Calu3 (cell line): ENCODE results near the gene ZNF580. TPM values are rescaled to one million over a fixed set of nuclear protein-coding genes. Genes with fewer than 3 reads are reported as not detected.

Experiments
- BruUV-seq: library from RNA; stranded (reverse); fragments of 400-500 nt; replicated peaks from 2 replicates; lab custom pipeline; 2021; lab: Mats Ljungman, UMichigan
- CTCF ChIA-PET: fragments of 300-600 bp; sonication (Branson Sonifier 250); formaldehyde crosslinking; loops from one replicate; lab custom pipeline; 2022; ENCODE audit warnings: antibody characterized with exemption; lab: Charles Lee
- DNase-seq: peaks from one replicate; pipeline ENCODE4 v3.0.0; 2022
- H3K27ac Mint-ChIP-seq: one replicate; pipeline ENCODE4 v1.8.0; 2022; ENCODE audit warnings: mixed read lengths; ENCODE audit not compliant: unreplicated experiment
- H3K27me3 Mint-ChIP-seq: one replicate; pipeline ENCODE4 v1.8.0; 2022; ENCODE audit warnings: mixed read lengths; ENCODE audit not compliant: unreplicated experiment
- H3K36me3 Mint-ChIP-seq: one replicate; pipeline ENCODE4 v1.8.0; 2022; ENCODE audit warnings: mild to moderate bottlenecking, moderate library complexity, mixed read lengths; ENCODE audit not compliant: insufficient read depth, unreplicated experiment
- H3K4me1 Mint-ChIP-seq: one replicate; pipeline ENCODE4 v1.8.0; 2022; ENCODE audit warnings: mild to moderate bottlenecking, low read depth, mixed read lengths; ENCODE audit not compliant: unreplicated experiment
- H3K4me3 Mint-ChIP-seq: one replicate; pipeline ENCODE4 v1.8.0; 2022; ENCODE audit warnings: mild to moderate bottlenecking, low read depth, moderate library complexity, mixed read lengths; ENCODE audit not compliant: unreplicated experiment
- H3K9me3 Mint-ChIP-seq: one replicate; pipeline ENCODE4 v1.8.0; 2022; ENCODE audit warnings: low read depth, mixed read lengths; ENCODE audit not compliant: unreplicated experiment
- intact Hi-C: fragments of 100-400 bp; cut with micrococcal nuclease; formaldehyde crosslinking; loops from one replicate; pipeline ENCODE4 v1.10.0; 2022; ENCODE audit not compliant: unreplicated experiment
- total RNA-seq: library from RNA; stranded (reverse); gene quantifications from 2 replicates; pipeline ENCODE4 v1.2.3, GENCODE V29; 2022
- TF ChIP-seq, protein P1 (sequence below): fragments of 200-600 bp; IDR thresholded peaks from one replicate; pipeline ENCODE4 v1.8.0; 2022; ENCODE audit warnings: antibody characterized with exemption; ENCODE audit not compliant: unreplicated experiment

The ZNF580 gene
- total RNA-seq, 1 experiment from 2014 or later = 35.6 TPM

DNA sequence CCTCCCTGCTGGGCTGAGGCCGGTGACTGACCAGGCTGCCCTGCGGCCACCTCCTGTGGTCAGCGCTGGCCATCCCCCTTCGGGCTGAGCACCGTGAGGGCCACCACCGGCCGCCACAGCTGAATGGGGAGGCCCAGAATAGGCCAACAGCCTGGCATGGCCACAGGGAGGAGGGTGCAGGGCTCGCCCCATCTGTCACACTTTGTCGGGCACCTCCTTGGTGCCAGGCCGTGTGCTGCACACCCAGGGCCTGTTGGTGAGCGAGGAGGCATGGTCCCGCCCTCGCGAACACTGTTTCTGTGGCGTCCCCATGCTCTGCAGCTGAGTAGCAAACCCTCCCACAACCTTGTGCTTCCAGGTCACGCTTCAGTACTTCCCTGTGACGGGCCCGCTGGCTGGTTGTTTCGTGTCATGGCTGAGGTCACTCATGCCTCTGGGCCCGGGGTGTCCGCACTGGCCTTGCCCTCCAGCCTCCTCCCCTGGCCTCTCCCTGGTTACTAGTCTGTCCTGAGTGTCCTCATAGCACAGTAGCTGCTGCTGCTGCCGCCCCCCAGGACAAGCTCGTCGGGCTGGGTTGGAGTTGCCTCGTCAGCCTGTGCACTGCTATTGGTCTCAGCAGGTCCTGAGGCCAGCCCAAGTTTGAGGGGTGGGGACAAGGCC is 49.4 kb downstream of the ZNF580 start:
- no peak for DNase-seq
- CTCF ChIA-PET = no interaction called here
- TF ChIP-seq, protein P1, sequence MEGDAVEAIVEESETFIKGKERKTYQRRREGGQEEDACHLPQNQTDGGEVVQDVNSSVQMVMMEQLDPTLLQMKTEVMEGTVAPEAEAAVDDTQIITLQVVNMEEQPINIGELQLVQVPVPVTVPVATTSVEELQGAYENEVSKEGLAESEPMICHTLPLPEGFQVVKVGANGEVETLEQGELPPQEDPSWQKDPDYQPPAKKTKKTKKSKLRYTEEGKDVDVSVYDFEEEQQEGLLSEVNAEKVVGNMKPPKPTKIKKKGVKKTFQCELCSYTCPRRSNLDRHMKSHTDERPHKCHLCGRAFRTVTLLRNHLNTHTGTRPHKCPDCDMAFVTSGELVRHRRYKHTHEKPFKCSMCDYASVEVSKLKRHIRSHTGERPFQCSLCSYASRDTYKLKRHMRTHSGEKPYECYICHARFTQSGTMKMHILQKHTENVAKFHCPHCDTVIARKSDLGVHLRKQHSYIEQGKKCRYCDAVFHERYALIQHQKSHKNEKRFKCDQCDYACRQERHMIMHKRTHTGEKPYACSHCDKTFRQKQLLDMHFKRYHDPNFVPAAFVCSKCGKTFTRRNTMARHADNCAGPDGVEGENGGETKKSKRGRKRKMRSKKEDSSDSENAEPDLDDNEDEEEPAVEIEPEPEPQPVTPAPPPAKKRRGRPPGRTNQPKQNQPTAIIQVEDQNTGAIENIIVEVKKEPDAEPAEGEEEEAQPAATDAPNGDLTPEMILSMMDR = no peak
- H3K9me3 Mint-ChIP-seq = no peaks in the 10 kb centered on the region
- no peak overlapping the region for H3K4me3 Mint-ChIP-seq
- H3K27me3 Mint-ChIP-seq = no peaks in the 10 kb centered on the region
- intact Hi-C loops = no loop called here
- no TSS peak for BruUV-seq
- H3K27ac Mint-ChIP-seq = no peak overlapping the region
- H3K4me1 Mint-ChIP-seq = peaks cover 28% of the 10 kb centered on the region
- H3K36me3 Mint-ChIP-seq = peaks cover 72% of the 10 kb centered on the region

DNA sequence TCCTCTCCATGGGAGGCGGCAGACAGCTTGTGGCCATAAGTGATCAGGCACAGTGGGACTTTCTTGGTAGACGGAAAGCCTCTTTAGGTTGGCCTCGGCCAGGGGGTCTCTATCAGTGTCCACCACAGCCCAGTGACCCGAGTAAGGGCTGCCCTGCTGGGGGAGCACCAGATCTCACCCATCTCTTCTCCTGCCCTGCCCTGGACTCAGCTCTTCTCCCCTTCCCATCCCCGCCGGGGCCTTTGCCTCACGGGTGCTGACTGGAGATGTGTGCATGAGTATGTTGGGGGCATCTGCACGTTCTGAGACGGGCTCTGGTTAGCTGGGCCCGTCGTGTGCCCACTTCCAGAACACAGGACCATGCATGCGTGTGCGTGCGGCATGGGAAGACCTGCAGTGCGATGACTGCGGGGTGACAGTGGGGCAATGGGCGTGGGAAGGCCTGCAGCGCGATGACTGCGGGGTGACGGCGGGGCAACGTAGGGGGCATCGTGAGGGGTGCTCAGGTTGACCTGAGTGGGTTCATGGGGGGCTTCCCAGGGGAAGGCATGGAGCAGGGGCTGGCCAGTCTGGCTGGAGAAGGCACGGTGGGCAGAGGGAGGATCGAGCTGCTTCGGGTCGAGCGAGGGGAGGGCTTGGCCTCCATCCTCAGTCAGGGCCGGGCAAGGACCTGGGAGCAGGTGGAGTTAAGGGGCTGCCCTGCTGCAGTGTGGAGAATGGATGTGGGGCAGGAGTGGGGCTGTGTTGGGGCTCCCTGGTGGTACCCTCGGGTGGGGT is 50.2 kb downstream of the ZNF580 start:
- TF ChIP-seq, protein P1 = no peak
- H3K9me3 Mint-ChIP-seq = no peaks in the 10 kb centered on the region
- DNase-seq = no peak
- no peak overlapping the region for H3K4me3 Mint-ChIP-seq
- intact Hi-C loops = no loop called here
- H3K36me3 Mint-ChIP-seq = peaks cover 72% of the 10 kb centered on the region
- no peaks in the 10 kb centered on the region for H3K27me3 Mint-ChIP-seq
- peaks cover 21% of the 10 kb centered on the region for H3K4me1 Mint-ChIP-seq
- BruUV-seq = no TSS peak
- CTCF ChIA-PET = no interaction called here
- H3K27ac Mint-ChIP-seq = no peak overlapping the region

DNA sequence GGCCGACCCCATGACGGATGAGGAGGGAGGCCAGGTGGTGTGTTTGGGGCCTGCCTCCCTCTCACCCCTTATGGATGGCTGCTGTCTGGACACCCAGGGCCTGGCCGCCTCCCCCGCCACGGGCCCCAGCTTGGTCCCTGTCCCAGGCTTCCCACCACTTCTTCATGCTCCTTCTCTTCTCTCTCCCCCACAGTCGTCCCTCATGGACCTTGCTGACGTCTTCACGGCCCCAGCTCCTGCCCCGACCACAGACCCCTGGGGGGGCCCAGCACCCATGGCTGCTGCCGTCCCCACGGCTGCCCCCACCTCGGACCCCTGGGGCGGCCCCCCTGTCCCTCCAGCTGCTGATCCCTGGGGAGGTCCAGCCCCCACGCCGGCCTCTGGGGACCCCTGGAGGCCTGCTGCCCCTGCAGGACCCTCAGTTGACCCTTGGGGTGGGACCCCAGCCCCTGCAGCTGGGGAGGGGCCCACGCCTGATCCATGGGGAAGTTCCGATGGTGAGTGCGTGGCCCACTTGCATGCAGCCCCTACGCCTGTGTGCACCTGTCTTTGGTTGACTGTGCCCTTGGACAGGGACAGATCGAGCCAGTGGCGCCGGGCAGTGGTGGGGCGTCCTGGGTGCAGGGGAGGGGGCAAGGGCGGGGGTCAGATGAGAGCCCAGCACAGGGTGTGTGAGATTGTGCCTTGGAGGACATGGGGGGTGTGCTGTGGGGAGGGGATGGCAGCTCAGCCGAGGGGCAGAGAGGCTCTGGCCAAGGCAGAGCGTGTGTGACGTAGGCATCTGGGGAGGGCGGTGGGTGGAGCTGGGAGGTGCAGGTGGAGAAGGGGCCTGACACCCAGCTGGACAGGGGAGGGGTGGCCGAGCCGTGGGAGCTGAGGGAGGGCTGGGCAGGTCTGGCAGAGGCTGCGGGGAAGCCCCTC is 51.0 kb downstream of the ZNF580 start:
- Mint-ChIP-seq H3K9me3 (no peaks in the 10 kb centered on the region), H3K4me3 (no peak overlapping the region), H3K36me3 (peaks cover 73% of the 10 kb centered on the region), H3K4me1 (peaks cover 12% of the 10 kb centered on the region), H3K27ac (no peak overlapping the region), H3K27me3 (no peaks in the 10 kb centered on the region)
- DNase-seq = no peak
- BruUV-seq = no TSS peak
- intact Hi-C loops = no loop called here
- CTCF ChIA-PET = no interaction called here
- TF ChIP-seq, protein P1 = no peak

DNA sequence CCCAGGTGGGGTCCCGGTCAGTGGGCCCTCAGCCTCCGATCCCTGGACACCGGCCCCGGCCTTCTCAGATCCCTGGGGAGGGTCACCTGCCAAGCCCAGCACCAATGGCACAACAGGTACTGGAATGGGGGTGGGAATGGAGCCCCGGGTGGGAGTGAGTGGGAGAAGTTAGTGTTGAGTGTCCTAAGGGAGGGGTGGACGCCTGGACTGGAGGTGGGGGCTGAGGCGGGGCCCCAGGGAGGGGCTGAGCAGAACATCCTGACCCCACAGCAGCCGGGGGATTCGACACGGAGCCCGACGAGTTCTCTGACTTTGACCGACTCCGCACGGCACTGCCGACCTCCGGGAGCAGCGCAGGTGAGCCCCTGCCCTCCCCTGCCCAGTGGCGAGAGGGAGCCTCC is 51.9 kb downstream of the ZNF580 start:
- peaks cover 3% of the 10 kb centered on the region for H3K4me1 Mint-ChIP-seq
- CTCF ChIA-PET = no interaction called here
- H3K36me3 Mint-ChIP-seq = peaks cover 73% of the 10 kb centered on the region

More for the DNA sequence above, 51.9 kb downstream of the ZNF580 start:
- no peak overlapping the region for H3K27ac Mint-ChIP-seq
- intact Hi-C loops = no loop called here
- BruUV-seq = no TSS peak
- H3K4me3 Mint-ChIP-seq = no peak overlapping the region
- no peak for DNase-seq
- H3K9me3 Mint-ChIP-seq = no peaks in the 10 kb centered on the region
- TF ChIP-seq, protein P1 = no peak
- H3K27me3 Mint-ChIP-seq = no peaks in the 10 kb centered on the region
